CD14-positive monocyte (primary cell): ENCODE data around the gene PPP1R9B. TPM values are rescaled to one million over a fixed set of nuclear protein-coding genes. Genes with fewer than 3 reads are reported as not detected.

ENCODE experiments used
- DNase-seq, 3 donors: peaks; one replicate each; pipeline ENCODE4 v3.0.0-alpha.2; 2011 to 2022
- H2AFZ ChIP-seq: 2 replicates; pipeline ENCODE4 v1.6.0; 2012; ENCODE audit warnings: mild to moderate bottlenecking, low read depth, low read length, inconsistent platforms; ENCODE audit not compliant: insufficient read depth, poor library complexity, severe bottlenecking
- H3K27ac ChIP-seq, 2 donors: 1 replicate in 1 of 2; 2 replicates in 1 of 2; pipeline ENCODE4 v1.5.1; 2012 to 2013; ENCODE audit warnings: low read length in 2 of 2, control low read depth in 1 of 2, inconsistent platforms in 1 of 2, low read depth in 1 of 2, mild to moderate bottlenecking in 1 of 2
- H3K27me3 ChIP-seq, 2 donors: one replicate each; pipeline versions ENCODE4 v1.6.0 to v1.6.1; 2011 to 2013; ENCODE audit warnings: low read length in 2 of 2; ENCODE audit not compliant: control insufficient read depth in 2 of 2, insufficient read depth in 2 of 2
- H3K36me3 ChIP-seq, 2 donors: replicated peaks in 1 of 2; 1 replicate in 1 of 2; 2 replicates in 1 of 2; pipeline versions ENCODE4 v1.5.1 to v1.6.1; 2012 to 2013; ENCODE audit warnings: low read length in 2 of 2, control low read depth in 1 of 2, inconsistent platforms in 1 of 2, mild to moderate bottlenecking in 1 of 2; ENCODE audit not compliant: insufficient read depth in 2 of 2, control insufficient read depth in 1 of 2
- H3K4me1 ChIP-seq, 2 donors: 1 replicate in 1 of 2; 2 replicates in 1 of 2; pipeline versions ENCODE4 v1.5.1 to v1.6.1; 2012 to 2013; ENCODE audit warnings: low read length in 2 of 2, control low read depth in 1 of 2, inconsistent platforms in 1 of 2, mild to moderate bottlenecking in 1 of 2, moderate library complexity in 1 of 2; ENCODE audit not compliant: insufficient read depth in 2 of 2, control insufficient read depth in 1 of 2
- H3K4me2 ChIP-seq: replicated peaks from 2 replicates; pipeline ENCODE3; 2012; ENCODE audit warnings: low read length, moderate library complexity, mild to moderate bottlenecking; ENCODE audit not compliant: poor library complexity, severe bottlenecking; ENCODE audit errors: extremely low read depth
- H3K4me3 ChIP-seq, 3 experiments: fragments of 200-600 bp in 1 of 3; sonication (generic) in 1 of 3; replicated peaks in 1 of 3; 1 replicate in 2 of 3; 2 replicates in 1 of 3; pipeline ENCODE4 v1.5.1; 2011 to 2013; ENCODE audit warnings: low read length in 3 of 3, mild to moderate bottlenecking in 3 of 3, control low read depth in 2 of 3, low read depth in 2 of 3, inconsistent platforms in 1 of 3, moderate library complexity in 1 of 3
- H3K79me2 ChIP-seq: 2 replicates; pipeline ENCODE4 v1.6.0; 2012; ENCODE audit warnings: mild to moderate bottlenecking, control low read depth, inconsistent platforms, low read length, moderate library complexity; ENCODE audit not compliant: insufficient read depth
- H3K9ac ChIP-seq: 2 replicates; pipeline ENCODE4 v1.6.0; 2017; ENCODE audit warnings: low read length, mild to moderate bottlenecking; ENCODE audit not compliant: insufficient read depth, poor library complexity, severe bottlenecking
- H3K9me3 ChIP-seq, 2 donors: replicated peaks in 1 of 2; 1 replicate in 1 of 2; 2 replicates in 1 of 2; pipeline versions ENCODE4 v1.5.1 to v1.6.1; 2012 to 2013; ENCODE audit warnings: low read length in 2 of 2, control low read depth in 1 of 2; ENCODE audit not compliant: control insufficient read depth in 1 of 2, insufficient read depth in 1 of 2
- H4K20me1 ChIP-seq: 2 replicates; pipeline ENCODE4 v1.6.0; 2012; ENCODE audit warnings: mild to moderate bottlenecking, low read length, control low read depth, moderate library complexity; ENCODE audit not compliant: insufficient read depth
- H3K27ac Mint-ChIP-seq, 7 donors: one replicate each; pipeline ENCODE4 v1.8.0; 2020; ENCODE audit warnings: mild to moderate bottlenecking in 7 of 7, mixed read lengths in 7 of 7, moderate library complexity in 6 of 7, inconsistent platforms in 2 of 7
- H3K27me3 Mint-ChIP-seq, 3 donors: one replicate each; pipeline ENCODE4 v1.8.0; 2021 to 2022; ENCODE audit warnings: low read depth in 3 of 3, mild to moderate bottlenecking in 3 of 3, mixed read lengths in 3 of 3, moderate library complexity in 3 of 3, inconsistent platforms in 1 of 3
- H3K36me3 Mint-ChIP-seq, 2 donors: one replicate each; pipeline ENCODE4 v1.8.0; 2020; ENCODE audit warnings: mixed read lengths in 2 of 2, inconsistent platforms in 1 of 2, mild to moderate bottlenecking in 1 of 2
- H3K4me1 Mint-ChIP-seq: one replicate; pipeline ENCODE4 v1.8.0; 2020; ENCODE audit warnings: mild to moderate bottlenecking, mixed read lengths
- H3K4me3 Mint-ChIP-seq, 2 donors: one replicate each; pipeline ENCODE4 v1.8.0; 2020; ENCODE audit warnings: mild to moderate bottlenecking in 2 of 2, mixed read lengths in 2 of 2, moderate library complexity in 1 of 2
- H3K9me3 Mint-ChIP-seq, 7 donors: one replicate each; pipeline ENCODE4 v1.8.0; 2020 to 2022; ENCODE audit warnings: mixed read lengths in 7 of 7, mild to moderate bottlenecking in 6 of 7, moderate library complexity in 6 of 7, inconsistent platforms in 2 of 7
- CTCF ChIP-seq: fragments of 200-600 bp; IDR thresholded peaks from one replicate; pipeline ENCODE4 v1.8.0; 2022; ENCODE audit warnings: antibody characterized with exemption, mild to moderate bottlenecking
- WGBS: methylation state at CpG from one replicate; pipeline ENCODE4 v1.1.5; 2013; ENCODE audit warnings: missing lambda C conversion rate; ENCODE audit not compliant: insufficient coverage; 5-methylcytosine and 5-hydroxymethylcytosine counted together
- intact Hi-C, 2 donors: fragments of 100-400 bp; cut with micrococcal nuclease; formaldehyde crosslinking; loops; one replicate each; pipeline versions ENCODE4 v1.15.0 to v1.15.1; 2023
- polyA plus RNA-seq, 3 donors: library from polyadenylated mRNA; depleted of rRNA in 1 of 3; unstranded in 2 of 3; stranded (reverse) in 1 of 3; fragments of 300-500 nt in 2 of 3; fragments of >200 nt in 1 of 3; fragmentation: Illumina TruSeq in 2 of 3; gene quantifications; 1 replicate in 2 of 3; 2 replicates in 1 of 3; pipeline ENCODE4 v1.2.3, GENCODE V29; 2012 to 2021

Gene PPP1R9B
- polyA plus RNA-seq, 3 donors: 0.61 to 86.9 (median 1.3) TPM

GRCh38 chr17:50172936-50173334 is 22.5 kb upstream of the PPP1R9B start:
- H3K4me1 ChIP-seq: peaks cover 6 to 9% of the 10 kb centered on the region in 2 donors
- Mint-ChIP-seq H3K4me1 (peaks cover 12% of the 10 kb centered on the region), H3K27me3 (peaks cover 3 to 21% (median 13%) of the 10 kb centered on the region in 3 donors), H3K36me3 (no peaks in the 10 kb centered on the region), H3K27ac (peak overlapping the region in 1 of 7 donors; percentile 33), H3K9me3 (peaks cover 0 to 1% (median 0%) of the 10 kb centered on the region in 7 donors), H3K4me3 (no peak overlapping the region)
- no peak overlapping the region for H3K4me3 ChIP-seq
- no peak for TF ChIP-seq CTCF
- WGBS: 100% methylated on average over 3 of the region's 6 CpGs
- H3K9me3 ChIP-seq: no peaks in the 10 kb centered on the region
- H3K79me2 ChIP-seq: no peaks in the 10 kb centered on the region
- peaks cover 0 to 3% of the 10 kb centered on the region in 2 donors for H3K27me3 ChIP-seq
- intact Hi-C loops: no loop called here
- no peak overlapping the region for H3K27ac ChIP-seq
- no peaks in the 10 kb centered on the region for H3K36me3 ChIP-seq
- H2AFZ ChIP-seq: no peak overlapping the region
- no peak overlapping the region for H3K4me2 ChIP-seq
- no peaks in the 10 kb centered on the region for H4K20me1 ChIP-seq
- H3K9ac ChIP-seq: no peak overlapping the region
- no peak for DNase-seq

GRCh38 chr17:50172130-50172529 is 21.7 kb upstream of the PPP1R9B start:
- H3K4me3 ChIP-seq: no peak overlapping the region
- no peak overlapping the region for H3K27ac Mint-ChIP-seq
- TF ChIP-seq CTCF: no peak
- H3K4me3 Mint-ChIP-seq: no peak overlapping the region
- H3K79me2 ChIP-seq: no peaks in the 10 kb centered on the region
- WGBS: 98% methylated on average over 10 of the region's 11 CpGs
- H3K4me2 ChIP-seq: no peak overlapping the region
- H3K36me3 Mint-ChIP-seq: no peaks in the 10 kb centered on the region
- DNase-seq: no peak
- no peak overlapping the region for H3K9ac ChIP-seq
- peaks cover 6 to 20% (median 10%) of the 10 kb centered on the region in 3 donors for H3K27me3 Mint-ChIP-seq
- H3K4me1 Mint-ChIP-seq: peaks cover 9% of the 10 kb centered on the region
- no peaks in the 10 kb centered on the region for H3K36me3 ChIP-seq
- H3K9me3 ChIP-seq: no peaks in the 10 kb centered on the region
- intact Hi-C loops: no loop called here
- H3K27me3 ChIP-seq: peaks cover 0 to 3% of the 10 kb centered on the region in 2 donors
- H2AFZ ChIP-seq: no peak overlapping the region
- no peak overlapping the region for H3K27ac ChIP-seq
- peaks cover 4 to 5% of the 10 kb centered on the region in 2 donors for H3K4me1 ChIP-seq
- H4K20me1 ChIP-seq: no peaks in the 10 kb centered on the region
- H3K9me3 Mint-ChIP-seq: peaks cover 0 to 1% (median 0%) of the 10 kb centered on the region in 7 donors
